Stimulated activated naive CD4-positive, alpha-beta T cell (primary cell): ENCODE measurements around the gene CREB5.

Experiments
- DNase-seq, 6 experiments: peaks; one replicate each; lab custom pipeline; 2025; lab: John Stamatoyannopoulos, UW

CREB5 gene

DNA sequence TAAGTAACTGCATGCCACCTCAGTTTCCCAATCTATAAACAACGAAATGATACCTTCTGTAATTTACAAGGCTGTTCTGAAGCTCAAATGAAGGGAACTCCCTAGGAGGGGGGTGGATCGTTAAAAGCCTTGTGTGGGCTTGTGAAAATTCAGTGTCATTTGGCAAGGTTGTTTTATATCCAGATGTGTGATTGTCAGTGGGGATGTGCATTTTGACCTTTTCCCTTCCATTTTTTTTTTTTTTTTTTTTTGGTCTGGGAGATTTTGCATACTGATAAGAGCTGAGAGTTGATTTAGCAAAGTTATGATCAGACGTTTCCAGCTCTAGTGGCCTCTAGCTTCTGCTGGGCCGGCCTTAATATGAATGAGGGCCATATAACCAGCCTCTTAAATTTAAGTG, 22.8 kb downstream of the CREB5 start:
- DNase-seq: no peak

DNA sequence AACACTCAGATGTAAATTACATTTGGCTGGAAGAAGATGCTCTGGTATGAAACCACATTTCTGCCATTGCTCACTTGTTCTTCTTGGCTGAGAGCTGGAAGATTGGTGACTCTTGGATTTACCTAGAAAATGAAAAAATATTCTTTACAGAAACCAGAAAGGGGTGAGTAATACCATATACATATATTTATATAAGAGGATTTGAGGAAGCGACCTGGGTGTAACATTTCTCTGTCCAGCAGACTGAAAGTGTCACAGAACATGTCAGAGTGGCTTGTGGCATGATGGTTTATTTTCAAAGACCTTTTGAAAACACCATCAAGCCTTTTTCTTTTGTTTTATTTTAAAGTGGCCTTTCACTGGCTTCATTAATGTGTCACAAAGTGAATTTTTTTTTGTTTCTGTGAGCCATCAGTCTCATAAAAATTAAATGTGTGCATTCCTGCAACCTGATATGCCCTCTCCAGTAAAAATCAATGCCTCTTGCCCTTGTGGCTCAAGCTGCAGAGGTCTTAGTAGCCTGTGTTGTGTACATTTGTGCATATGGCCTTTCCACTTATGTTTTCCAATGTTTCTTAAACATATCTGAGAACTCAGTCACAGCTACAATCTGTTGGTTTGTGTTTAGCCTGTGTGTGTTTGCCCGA, 23.5 kb downstream of the CREB5 start:
- no peak for DNase-seq

DNA sequence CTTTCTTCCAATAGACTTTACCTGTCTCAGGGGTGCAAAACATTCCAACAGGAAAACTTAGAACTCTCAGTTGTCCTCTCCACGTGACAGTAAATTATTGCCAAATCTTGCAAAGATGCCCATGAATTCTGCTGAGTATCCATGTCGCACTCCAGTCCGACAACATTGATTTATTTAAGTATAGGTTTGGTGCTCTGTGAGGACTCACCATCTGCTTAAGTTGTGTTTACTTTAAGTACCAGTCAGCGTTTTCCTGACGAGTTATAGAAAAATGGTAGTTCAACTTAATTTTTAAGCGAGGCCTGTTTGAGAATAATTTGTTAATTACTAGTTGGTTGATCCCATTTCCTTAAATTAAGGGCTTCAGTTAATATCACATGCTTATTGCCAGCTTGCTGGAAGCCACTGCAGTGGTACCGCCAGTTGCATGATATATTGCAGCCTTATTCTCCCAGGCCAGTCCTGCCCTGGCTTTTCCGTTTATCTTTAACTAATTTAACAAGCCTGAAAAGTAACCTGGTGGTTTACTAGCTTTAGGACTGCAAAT, 27.8 kb downstream of the CREB5 start:
- no peak for DNase-seq

DNA sequence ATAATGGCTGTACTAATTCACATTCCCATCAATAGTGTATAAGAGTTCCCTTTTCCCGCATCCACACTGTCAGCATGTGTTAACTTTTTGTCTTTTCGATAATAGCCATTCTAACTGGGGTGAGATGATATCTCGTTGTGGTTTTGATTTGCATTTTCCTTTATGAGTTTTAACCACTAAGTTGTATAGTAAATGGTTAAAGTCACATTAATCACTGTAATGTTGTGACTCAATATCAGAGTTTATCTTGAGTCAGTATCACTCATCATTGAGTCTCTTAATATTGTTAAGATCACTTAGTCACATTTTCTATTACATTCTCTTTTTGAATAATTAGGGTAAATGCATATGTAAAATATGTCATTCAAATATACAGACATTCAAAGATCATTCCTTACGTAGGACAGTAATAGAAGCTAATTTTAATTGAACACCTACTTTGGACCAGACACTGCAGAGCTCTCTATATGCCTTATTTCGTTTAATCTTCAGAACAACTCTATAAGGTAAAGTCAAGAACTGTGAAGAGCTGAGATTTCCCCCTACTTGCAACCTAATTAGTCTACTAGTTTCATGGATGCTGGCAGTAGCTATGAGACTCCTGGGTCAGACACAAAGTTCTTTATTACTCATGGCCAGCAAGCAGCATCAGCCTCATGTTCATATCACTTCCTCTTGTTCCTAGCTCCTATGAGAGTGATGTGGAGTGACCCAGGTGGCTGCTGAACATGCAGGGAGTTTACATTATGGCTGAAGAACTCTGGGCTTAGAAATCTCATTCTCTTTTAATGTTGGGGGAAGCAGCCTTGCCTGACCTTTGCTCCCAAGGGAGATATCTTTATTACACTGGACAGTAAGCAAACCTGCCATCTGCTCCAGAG, 30.5 kb downstream of the CREB5 start:
- no peak for DNase-seq

DNA sequence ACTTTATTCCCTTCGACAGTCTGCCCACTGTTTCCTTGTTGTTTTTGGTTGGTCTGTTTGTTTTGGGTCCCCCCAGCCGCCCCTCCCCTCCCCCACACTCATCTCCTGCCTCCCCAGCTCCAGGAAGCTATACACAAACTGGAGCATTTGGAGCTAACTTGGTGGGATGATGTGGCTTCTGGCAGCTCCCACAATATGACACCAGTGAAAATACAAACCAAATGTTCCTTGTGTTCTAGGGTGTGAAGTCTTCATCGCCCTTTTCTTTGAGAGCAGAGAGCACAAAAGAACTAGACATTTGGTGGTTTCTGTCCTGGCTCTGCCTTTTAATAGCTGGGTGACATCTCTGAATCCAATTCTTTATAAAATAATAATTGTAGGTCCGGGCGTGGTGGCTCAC, 33.8 kb downstream of the CREB5 start:
- DNase-seq: no peak

DNA sequence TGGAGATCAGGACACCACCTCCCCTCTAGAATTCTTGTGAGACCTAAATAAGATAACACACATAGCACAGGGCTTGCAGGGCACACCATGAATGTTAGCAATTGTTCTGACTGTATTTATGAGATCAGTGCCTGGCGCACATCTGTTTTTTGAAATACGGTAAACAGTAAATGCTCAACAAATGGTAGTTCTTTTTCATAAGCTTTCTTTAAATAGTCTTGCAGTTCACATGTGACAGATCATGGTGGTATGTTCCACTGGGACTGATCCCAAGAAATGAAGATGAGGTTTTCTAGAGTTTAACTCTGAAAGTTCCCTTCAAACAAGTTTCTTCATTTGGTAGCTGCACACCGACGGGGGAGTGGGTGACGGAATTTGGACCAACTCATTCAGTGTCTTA, 34.8 kb downstream of the CREB5 start:
- no peak for DNase-seq

DNA sequence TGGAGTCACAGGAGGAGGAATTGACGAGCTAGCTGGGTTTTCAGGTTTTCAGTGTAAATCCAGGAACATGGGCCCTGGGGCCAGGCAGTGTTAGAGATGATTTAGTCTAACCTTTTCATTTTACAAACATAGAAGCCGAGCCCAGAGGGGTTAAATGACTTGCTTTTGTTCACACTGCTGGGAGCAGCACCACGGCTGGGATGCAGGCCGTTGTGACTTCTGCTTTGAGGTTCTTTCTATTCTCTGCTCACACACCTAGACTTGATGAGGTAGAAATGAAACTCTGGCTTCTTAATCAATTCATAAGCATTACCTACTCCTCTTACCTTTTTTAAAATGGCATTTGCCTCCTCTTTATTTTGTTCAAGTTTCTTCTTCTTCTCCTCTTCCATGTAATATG, 36.4 kb downstream of the CREB5 start:
- no peak for DNase-seq

DNA sequence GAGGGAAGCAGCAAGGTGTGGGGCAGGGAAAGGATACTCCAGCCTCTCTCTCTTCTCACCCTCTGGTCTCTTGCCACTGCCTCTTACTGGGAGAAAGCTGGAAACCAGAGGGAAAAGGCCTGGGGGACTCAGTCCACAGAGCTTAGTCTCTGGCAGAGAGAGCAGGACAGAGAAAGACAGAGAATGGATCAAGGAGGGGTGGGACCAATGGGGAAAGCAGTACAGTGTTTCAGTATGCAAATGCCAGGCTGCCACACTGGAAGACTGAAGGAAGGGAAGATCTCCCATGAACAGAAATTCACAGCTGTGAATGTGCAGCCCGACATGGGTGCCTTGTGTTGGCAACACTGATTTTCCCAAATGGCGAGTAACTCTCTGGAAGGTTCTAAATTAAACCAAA, 40.4 kb downstream of the CREB5 start:
- no peak for DNase-seq

DNA sequence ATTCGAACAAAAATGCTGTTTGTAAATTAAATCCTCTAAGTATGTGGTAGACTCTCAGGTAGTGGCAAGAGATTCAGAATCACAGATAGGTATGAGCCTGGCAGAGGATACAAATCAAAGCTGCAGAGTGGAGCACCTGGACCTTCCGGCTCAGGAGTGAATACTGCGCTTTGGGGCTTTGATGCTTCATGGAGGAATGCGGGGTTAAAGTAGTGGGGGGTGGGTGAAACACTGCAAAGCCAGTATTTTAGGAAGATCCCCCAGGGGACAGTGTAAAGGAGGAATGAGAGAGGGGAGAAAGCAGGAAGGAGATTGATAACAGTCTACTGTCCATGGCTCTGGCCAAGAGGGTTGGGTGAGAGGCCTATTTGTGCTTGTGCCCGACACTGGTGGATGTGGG, 43.2 kb downstream of the CREB5 start:
- no peak for DNase-seq

DNA sequence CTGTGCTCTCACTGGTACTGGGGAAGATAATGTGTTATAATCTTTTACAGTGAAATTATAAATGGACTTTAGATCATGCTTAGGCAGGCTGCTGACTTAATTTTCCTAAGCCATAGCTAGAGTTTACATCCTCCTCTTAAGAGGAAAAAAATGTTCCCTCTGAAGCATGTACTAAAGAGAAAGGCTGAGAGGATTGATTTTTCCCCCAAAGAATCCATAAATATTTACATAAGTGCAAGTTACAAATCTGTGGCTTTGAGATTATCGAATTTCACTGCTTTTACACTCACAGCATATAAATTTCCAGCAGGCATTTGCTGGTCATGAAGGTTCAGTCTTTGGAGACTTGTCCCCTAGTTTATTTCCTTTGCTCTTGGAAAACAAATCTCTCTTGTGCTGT, 43.7 kb downstream of the CREB5 start:
- no peak for DNase-seq

DNA sequence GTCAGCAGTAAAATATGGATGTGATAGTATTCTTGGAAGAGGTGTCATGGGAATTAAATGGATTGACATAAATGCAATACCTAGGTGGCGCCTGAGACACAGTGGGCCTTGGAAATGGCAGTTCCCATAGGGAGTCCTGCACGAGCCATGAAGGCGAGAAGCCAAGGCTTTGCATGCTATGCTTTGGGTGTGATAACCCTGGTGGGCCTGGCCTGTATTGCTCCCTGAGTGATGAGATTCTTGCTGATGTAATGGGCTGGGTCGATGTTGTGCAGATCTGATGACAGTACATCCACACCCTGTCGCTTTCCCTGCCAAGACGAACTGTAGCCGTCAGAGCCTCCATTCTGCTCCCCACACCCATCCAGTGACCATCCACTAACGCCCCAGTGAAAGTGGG, 46.4 kb downstream of the CREB5 start:
- no peak for DNase-seq

DNA sequence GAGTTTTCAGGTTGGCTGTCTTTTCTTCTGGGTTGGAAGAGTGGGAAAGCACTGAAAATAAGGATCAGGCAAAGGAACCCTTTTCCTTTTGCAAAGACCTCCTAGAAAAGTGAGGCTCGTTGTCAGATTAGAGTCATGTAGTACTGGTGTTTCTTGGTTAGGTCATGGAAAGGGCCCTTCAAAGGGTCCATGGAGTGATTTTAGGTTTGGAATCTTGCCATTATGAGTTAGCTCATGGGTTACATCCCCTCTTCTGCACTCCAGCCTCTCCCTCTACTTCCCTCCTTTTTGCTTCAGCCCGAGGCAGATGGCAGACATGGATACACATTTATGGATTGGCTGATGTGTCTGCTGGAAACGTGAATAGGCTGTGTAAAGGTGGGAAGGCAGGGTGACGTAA, 47.0 kb downstream of the CREB5 start:
- DNase-seq: no peak

DNA sequence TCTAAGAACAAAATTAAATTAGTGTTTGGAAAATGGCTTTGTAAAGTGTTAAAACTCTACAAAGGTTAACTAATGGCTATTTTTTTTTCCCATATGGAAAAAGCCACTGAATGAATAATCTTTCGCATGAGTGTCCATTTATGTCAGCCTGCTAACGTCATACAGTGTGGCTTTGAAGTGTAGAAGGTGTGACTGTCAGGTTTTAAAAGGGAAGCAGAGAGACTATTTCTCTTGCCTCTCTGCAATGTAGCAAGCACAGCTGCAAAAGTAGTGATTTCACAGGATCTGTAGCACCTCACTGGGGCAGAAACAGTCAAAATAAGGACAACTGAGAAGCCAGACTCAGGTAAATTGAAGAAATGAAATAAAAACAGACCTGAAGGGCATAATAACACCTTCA, 53.4 kb downstream of the CREB5 start:
- no peak for DNase-seq

DNA sequence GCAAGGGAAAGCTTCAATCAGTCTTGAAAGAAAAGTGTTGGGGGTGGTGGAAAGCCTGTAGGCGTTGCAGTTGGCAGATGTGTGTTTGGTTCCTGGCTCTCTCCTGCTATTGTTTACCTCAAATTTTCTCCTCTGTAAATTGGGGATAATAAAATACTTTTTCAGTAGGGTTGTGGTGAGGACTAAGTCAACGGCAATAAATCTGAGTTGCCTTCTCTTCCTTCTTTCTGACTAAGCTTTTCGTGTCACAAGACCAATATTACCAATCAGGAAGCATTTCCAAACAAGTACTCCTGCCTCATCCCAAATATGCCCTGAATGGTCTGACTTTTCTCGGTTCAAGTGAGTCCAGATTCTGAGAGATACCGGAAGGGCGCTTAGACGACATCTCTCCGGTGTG, 54.0 kb downstream of the CREB5 start:
- no peak for DNase-seq

DNA sequence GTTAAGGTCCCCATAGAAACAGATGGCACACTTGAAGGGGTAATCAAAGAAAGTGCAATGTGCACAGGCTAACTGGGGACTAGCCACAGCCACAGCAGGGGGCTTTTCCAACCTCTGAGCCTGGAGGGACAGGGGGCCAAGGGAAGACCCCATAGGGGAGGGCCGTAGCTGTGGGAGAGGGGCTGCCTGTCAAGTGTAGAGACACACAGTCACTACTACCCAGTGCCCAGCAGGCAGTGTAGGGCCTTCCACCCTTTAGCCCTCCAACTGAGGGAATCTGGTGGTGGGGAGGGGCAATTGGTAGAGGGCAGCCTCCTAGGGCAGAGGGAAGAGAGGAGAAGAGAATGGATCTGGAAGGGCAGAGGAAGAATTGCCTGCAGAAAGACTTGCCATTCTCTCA, 54.6 kb downstream of the CREB5 start:
- DNase-seq: no peak

DNA sequence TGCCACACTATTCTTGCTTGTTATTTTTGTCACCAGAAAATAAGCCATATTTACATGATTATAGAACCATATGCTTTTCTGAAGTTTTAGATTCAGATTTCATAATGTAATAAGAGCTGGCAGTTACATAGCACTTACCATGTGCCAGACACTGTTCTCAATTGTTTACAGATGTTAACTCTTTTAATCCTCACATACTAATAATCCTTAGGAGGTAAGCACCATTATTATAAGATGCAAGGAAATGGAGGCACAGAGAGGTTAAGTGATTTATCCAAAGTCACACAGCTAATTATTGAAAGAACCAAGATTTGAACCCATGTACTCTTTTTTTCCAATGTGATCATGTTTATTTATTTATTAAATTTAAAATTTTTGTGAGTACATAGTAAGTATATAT, 57.2 kb downstream of the CREB5 start:
- DNase-seq: no peak

DNA sequence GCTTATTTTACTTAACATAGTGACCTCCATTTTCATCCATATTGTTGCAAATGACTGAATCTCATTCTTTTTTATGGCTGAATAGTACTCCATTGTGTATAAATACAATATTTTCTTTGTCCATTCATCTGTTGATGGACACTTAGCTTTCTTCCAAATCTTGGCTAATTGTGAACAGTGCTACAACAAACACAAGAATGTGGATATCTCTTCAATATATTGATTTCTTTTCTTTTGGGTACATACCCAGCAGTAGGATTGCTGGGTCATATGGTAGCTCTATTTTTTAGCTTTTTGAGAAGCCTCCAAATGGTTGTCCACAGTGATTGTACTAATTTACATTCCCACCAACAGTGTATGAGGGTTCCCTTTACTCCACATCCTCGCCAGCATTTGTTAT, 58.0 kb downstream of the CREB5 start:
- no peak for DNase-seq

DNA sequence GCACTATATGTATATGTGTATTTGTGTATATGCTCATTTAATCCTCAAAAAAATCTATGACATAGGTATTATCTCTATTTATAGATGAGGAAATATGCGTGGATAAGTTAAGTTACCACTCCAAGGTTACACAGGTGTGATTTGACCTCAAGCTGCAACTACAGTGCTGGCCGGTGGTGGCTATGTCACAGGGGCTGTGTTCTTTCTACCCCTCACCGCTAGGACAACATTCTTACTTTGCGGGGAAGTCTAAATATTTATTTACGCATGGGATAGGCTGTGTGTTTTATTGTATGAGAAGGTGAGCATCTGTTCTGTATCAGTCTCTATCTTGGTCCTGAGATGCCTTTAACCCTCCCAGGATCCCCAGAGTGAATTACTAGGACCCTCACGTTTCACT, 60.0 kb downstream of the CREB5 start:
- no peak for DNase-seq

DNA sequence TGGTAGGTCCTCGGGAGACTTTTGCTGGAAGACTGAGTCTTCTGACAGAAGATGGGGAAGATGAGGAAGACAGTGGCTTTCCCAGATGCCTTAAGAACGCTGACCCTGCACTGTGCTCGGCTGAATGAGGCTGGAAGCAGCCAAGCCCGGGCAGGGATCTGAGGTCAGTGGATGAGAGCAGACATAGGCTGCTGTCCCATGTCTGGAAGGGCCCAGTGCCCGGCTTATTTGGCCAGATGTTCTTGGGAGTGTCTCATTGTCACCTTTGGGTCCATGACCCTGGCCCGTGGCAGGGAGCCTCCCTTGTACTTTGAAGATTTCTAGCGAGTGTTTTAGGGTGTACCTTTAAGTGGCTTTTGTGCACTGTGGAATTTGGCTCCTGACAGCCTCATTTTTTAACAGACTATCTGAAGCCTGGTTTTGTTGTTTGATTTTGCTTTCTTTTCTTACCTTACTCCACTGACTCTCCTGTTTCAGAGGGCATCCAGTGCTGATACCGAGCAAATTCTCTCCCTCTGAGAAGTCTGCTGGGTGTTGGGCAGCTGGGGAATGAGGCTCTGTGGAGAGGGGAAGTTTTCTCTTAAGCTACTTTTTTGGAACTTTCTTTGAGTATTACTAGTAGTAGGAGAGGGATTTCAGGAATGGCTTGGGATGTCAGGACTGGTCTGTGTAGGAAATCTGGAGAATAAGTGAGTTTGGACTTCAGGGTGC, 61.4 kb downstream of the CREB5 start:
- no peak for DNase-seq

DNA sequence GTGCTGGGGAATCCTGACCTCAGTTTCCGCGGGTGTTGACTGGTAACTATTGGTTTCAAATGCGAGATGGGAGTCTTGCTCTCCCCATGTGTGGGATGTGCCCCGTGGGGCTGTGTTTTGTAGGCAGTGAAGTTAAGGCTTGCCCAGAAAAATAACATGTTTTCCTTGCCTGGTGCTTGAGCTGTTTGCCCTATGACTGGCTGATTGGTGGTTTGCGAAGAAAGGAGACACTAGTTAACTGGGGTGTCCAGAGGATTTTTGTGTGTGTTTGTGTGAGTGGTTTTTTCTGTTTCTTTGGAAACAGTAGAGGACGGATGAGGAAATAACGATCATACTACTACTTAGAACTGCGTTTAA, 61.9 kb downstream of the CREB5 start:
- DNase-seq: no peak

DNA sequence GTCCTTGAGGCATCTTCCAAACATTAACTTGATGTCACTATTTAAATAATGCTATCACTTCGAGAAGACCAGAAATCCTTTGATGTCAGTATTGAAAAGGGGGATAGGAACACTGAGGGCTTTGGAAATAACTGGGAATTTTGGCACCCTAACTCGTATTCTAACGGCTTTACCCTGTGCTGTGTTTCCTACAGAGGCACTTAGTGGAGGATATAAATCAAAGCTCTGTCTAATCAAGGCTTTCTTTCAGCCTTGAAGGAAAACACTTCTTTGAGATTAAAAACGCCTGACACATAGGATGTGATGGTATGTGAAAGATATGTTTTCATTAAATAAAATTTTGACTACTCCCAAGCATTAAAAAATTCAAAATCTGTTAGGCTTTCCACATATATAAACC, 62.3 kb downstream of the CREB5 start:
- no peak for DNase-seq

DNA sequence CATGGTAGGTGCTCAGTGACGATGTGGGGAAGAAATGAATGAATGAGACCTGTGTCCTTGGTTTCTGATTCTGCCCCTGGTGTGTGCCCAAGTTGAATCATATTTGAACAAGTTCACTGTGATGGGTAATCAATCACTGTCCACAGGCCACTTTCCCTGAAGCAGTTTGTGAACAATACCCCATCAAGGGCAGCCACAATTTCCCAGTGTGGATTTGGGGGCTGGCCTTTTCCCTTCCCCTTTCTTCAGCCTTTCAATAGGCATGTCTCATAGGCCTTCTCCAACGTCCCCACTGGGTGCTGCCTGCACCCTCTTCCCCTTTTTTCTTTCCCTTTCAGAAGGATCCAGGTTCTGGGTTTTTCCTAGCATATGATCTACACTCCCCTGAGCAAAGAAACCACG, 64.7 kb downstream of the CREB5 start:
- no peak for DNase-seq

DNA sequence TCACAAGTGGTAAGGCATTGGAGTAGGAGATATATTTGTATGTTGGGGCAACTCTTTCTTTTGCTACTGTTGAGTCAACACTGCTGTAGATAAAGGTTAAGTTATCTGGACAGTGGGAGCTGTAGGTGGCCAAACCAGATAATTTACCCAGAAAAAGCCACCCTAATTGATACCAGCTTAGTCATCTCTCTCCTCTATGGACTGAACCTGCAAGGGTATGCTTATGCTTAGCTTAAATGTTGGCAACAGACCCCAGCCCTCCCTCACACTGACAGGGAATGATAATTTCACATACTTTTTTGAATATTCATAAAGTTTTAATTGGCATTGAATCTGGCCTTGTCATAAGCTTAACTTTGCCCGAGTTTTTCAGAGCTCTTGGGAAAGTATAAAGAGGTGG, 66.3 kb downstream of the CREB5 start:
- DNase-seq: no peak
